ENCODE data around the gene DNAH1.

DNA sequence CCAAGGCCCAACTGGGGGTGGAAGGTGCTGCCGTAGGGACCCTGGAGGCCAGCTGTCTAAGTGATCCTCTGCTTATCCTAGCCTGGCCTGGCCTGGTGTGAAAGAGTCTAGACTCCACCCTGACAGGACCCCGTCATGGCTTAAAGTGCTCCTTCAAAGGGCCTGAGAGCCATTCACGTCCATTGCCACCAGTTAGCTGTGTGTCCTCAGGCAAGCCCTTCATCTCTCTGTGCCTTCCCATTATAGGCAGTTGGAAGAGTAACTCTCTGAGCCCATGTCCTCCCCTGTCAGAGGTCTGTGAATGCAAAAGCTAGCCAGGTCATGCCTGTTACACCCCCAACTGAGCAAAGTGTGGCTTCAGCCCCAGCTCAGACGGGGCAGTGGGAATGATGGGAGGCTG is 9.1 kb upstream of the DNAH1 start:
- TF ChIP-seq CTCF (conservative IDR thresholded peaks at IDR 0.05; ENCODE audit: low read depth in 2 of 2): no peak
- no peak for TF ChIP-seq REST (IDR thresholded peaks at IDR 0.05; ENCODE audit: unreplicated experiment)
- TF ChIP-seq EZH2 (IDR thresholded peaks at IDR 0.05; ENCODE audit: low read depth, unreplicated experiment): no peak

Data from GM23338 (cell line).